Immature natural killer cell (primary cell): ENCODE measurements around the gene PDK2. TPM values are rescaled to one million over a fixed set of nuclear protein-coding genes. Genes with fewer than 3 reads are reported as not detected.

Source experiments
- DNase-seq, 3 donors: peaks; one replicate each; pipeline ENCODE4 v3.0.0; 2022; ENCODE audit warnings: mixed read lengths in 1 of 3
- H3K27ac Mint-ChIP-seq, 6 donors: one replicate each; pipeline ENCODE4 v1.8.0; 2020; ENCODE audit warnings: mixed read lengths in 6 of 6, mild to moderate bottlenecking in 5 of 6, inconsistent platforms in 4 of 6, moderate library complexity in 3 of 6
- H3K27me3 Mint-ChIP-seq, 3 donors: one replicate each; pipeline ENCODE4 v1.8.0; 2020 to 2021; ENCODE audit warnings: low read depth in 3 of 3, mild to moderate bottlenecking in 3 of 3, mixed read lengths in 3 of 3, moderate library complexity in 3 of 3, inconsistent platforms in 1 of 3
- H3K36me3 Mint-ChIP-seq, 3 donors: one replicate each; pipeline ENCODE4 v1.8.0; 2020; ENCODE audit warnings: mixed read lengths in 3 of 3, inconsistent platforms in 2 of 3, mild to moderate bottlenecking in 2 of 3
- H3K4me1 Mint-ChIP-seq, 2 donors: one replicate each; pipeline ENCODE4 v1.8.0; 2020; ENCODE audit warnings: inconsistent platforms in 2 of 2, mild to moderate bottlenecking in 2 of 2, mixed read lengths in 2 of 2, moderate library complexity in 1 of 2
- H3K4me3 Mint-ChIP-seq, 5 donors: one replicate each; pipeline ENCODE4 v1.8.0; 2020; ENCODE audit warnings: mild to moderate bottlenecking in 5 of 5, mixed read lengths in 5 of 5, inconsistent platforms in 3 of 5, moderate library complexity in 3 of 5
- H3K9me3 Mint-ChIP-seq, 6 donors: one replicate each; pipeline ENCODE4 v1.8.0; 2020; ENCODE audit warnings: mild to moderate bottlenecking in 6 of 6, mixed read lengths in 6 of 6, inconsistent platforms in 4 of 6, moderate library complexity in 3 of 6
- polyA plus RNA-seq, 3 donors: library from polyadenylated mRNA; unstranded; fragments of 300-500 nt; fragmentation: Illumina TruSeq; gene quantifications; one replicate each; pipeline ENCODE4 v1.2.3, GENCODE V29; 2021

PDK2 gene
- polyA plus RNA-seq, 3 donors from 2014 or later: 36.5 to 54.5 (median 43.8) TPM

DNA sequence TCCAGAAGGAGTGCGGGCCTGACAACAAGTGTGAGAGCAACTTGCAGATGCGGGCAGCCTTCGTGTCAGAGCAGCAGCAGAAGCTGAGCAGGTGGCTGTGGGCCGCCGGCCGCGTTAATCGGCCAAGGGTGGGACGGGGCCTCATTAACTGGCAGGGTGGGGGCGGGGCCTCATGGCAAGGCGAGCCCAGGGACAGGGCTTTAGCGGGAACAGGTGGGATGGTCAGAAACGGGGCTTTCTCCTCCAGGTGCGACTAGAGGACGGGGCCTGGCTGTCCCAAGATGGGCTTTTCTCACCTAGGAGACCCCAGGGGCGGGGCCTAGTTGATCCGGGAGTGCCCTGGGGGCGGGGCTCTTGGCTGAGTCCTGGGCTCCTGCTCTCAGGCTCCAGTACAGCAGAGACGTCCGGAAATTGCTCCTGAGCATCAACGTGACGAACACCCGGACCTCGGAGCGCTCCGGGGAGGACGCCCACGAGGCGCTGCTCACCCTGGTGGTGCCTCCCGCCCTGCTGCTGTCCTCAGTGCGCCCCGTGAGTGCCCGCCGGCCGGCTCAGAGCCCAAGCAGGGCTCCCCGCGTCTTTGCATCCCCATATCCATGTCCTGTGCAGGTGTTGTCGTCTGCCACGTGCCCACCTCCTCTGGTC, 18.4 kb upstream of the PDK2 start:
- no peaks in the 10 kb centered on the region for H3K9me3 Mint-ChIP-seq
- H3K27ac Mint-ChIP-seq: no peak overlapping the region
- no peaks in the 10 kb centered on the region for H3K36me3 Mint-ChIP-seq
- DNase-seq: no peak
- H3K27me3 Mint-ChIP-seq: peaks cover 2 to 7% (median 4%) of the 10 kb centered on the region in 3 donors
- no peak overlapping the region for H3K4me3 Mint-ChIP-seq
- H3K4me1 Mint-ChIP-seq: no peaks in the 10 kb centered on the region

DNA sequence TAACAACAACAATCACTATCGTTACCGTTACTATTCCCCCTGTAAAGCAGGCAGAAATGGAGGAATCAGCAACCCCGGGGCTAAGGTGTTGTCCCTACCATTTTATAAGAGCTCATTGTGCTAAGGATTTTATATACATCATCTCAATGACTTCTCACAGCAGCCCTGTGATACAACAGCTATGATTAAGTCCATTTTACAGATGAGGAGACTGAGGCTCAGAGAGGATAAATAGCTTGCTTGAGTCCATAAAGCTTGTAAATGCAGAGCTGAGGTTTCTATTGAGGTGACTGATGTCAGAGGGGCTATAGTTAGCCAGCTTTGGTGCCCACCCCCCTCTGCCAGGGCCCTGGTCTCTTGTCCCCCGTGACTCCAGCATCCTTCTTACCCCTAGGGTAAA, 16.7 kb upstream of the PDK2 start:
- H3K4me1 Mint-ChIP-seq: no peaks in the 10 kb centered on the region
- peaks cover 2 to 8% (median 3%) of the 10 kb centered on the region in 3 donors for H3K27me3 Mint-ChIP-seq
- no peak overlapping the region for H3K4me3 Mint-ChIP-seq
- no peaks in the 10 kb centered on the region for H3K36me3 Mint-ChIP-seq
- DNase-seq: no peak
- no peaks in the 10 kb centered on the region for H3K9me3 Mint-ChIP-seq
- H3K27ac Mint-ChIP-seq: no peak overlapping the region

- no peak overlapping the region for H3K4me3 Mint-ChIP-seq
- H3K27me3 Mint-ChIP-seq: peaks cover 2 to 8% (median 3%) of the 10 kb centered on the region in 3 donors
- no peaks in the 10 kb centered on the region for H3K36me3 Mint-ChIP-seq
- DNase-seq: no peak
- no peaks in the 10 kb centered on the region for H3K4me1 Mint-ChIP-seq
- no peak overlapping the region for H3K27ac Mint-ChIP-seq
- no peaks in the 10 kb centered on the region for H3K9me3 Mint-ChIP-seq
These were observed 15.6 kb upstream of the PDK2 start for GRCh38 chr17:50079334-50080095.

GRCh38 chr17:50080096-50080480, 15.1 kb upstream of the PDK2 start:
- H3K36me3 Mint-ChIP-seq: no peaks in the 10 kb centered on the region
- no peak overlapping the region for H3K4me3 Mint-ChIP-seq
- no peaks in the 10 kb centered on the region for H3K9me3 Mint-ChIP-seq
- DNase-seq: no peak
- H3K4me1 Mint-ChIP-seq: no peaks in the 10 kb centered on the region
- peak overlapping the region in 1 of 6 donors; percentile 63 for H3K27ac Mint-ChIP-seq
- peaks cover 1 to 8% (median 2%) of the 10 kb centered on the region in 3 donors for H3K27me3 Mint-ChIP-seq

DNA sequence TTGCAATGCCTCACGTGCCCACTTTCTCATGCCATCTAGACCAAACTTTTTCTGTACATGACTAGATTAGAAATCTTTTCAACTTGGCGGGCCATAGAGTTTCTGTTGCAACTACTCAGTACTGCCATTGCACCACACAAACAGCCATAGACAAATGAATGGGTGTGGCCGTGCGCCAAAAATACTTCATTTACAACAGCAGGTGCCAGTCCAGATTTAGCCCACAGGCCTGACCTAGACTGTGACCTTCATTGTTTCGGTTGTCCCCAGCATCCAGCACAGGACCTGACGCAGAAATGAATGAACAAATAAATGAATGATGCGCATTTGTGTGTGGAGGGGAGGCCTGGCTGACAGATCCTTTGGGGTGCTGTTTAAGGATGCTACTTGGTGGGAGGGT, 14.3 kb upstream of the PDK2 start:
- Mint-ChIP-seq H3K4me1 (no peaks in the 10 kb centered on the region), H3K36me3 (no peaks in the 10 kb centered on the region), H3K9me3 (no peaks in the 10 kb centered on the region), H3K27me3 (peaks cover 1 to 8% (median 2%) of the 10 kb centered on the region in 3 donors), H3K4me3 (no peak overlapping the region), H3K27ac (peak overlapping the region in 1 of 6 donors; percentile 63)
- DNase-seq: no peak

- no peaks in the 10 kb centered on the region for H3K36me3 Mint-ChIP-seq
- H3K4me1 Mint-ChIP-seq: no peaks in the 10 kb centered on the region
- H3K27ac Mint-ChIP-seq: no peak overlapping the region
- H3K4me3 Mint-ChIP-seq: no peak overlapping the region
- no peaks in the 10 kb centered on the region for H3K9me3 Mint-ChIP-seq
- DNase-seq: no peak
- peaks cover 1 to 8% (median 2%) of the 10 kb centered on the region in 3 donors for H3K27me3 Mint-ChIP-seq
These were observed 13.4 kb upstream of the PDK2 start for GRCh38 chr17:50081757-50082156.

DNA sequence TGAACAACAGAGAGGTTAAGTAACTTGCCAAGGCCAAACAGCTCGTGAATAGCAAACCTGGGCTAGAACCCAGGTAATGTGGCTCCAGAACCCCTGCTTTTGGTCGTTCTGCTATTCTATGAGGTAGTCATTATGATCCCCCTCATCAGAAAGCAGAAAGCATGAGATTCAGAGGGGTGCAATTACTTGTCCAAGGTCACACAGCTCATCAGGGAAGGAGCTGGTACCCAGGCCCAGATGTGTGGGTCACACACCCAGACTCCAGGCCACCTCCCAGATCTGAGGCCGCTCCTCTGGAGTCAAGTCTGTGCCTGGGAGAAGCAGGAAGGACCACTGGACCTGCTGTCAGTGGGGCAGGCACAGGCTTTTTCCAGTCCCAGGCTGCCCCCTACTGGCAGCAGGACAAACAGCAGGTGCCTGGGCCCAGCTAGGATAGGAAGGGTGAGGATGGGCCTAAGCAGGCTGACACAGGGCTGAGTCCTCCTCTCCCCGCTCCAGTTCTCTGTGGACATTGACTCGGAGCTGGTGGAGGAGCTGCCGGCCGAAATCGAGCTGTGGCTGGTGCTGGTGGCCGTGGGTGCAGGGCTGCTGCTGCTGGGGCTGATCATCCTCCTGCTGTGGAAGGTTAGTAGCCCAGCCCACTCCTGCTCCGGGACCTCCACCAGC, 7.8 kb upstream of the PDK2 start:
- Mint-ChIP-seq H3K4me1 (no peaks in the 10 kb centered on the region), H3K27me3 (peaks cover under 1 to 2% (median 2%) of the 10 kb centered on the region in 3 donors), H3K36me3 (no peaks in the 10 kb centered on the region), H3K27ac (no peak overlapping the region), H3K9me3 (no peaks in the 10 kb centered on the region), H3K4me3 (no peak overlapping the region)
- peak; percentile 63 to 71 (median 66) for DNase-seq

GRCh38 chr17:50087912-50088405, 7.2 kb upstream of the PDK2 start:
- H3K9me3 Mint-ChIP-seq: no peaks in the 10 kb centered on the region
- DNase-seq: no peak
- H3K4me1 Mint-ChIP-seq: no peaks in the 10 kb centered on the region
- H3K36me3 Mint-ChIP-seq: no peaks in the 10 kb centered on the region
- H3K27ac Mint-ChIP-seq: no peak overlapping the region
- peaks cover 0 to 2% (median 2%) of the 10 kb centered on the region in 3 donors for H3K27me3 Mint-ChIP-seq
- H3K4me3 Mint-ChIP-seq: no peak overlapping the region

DNA sequence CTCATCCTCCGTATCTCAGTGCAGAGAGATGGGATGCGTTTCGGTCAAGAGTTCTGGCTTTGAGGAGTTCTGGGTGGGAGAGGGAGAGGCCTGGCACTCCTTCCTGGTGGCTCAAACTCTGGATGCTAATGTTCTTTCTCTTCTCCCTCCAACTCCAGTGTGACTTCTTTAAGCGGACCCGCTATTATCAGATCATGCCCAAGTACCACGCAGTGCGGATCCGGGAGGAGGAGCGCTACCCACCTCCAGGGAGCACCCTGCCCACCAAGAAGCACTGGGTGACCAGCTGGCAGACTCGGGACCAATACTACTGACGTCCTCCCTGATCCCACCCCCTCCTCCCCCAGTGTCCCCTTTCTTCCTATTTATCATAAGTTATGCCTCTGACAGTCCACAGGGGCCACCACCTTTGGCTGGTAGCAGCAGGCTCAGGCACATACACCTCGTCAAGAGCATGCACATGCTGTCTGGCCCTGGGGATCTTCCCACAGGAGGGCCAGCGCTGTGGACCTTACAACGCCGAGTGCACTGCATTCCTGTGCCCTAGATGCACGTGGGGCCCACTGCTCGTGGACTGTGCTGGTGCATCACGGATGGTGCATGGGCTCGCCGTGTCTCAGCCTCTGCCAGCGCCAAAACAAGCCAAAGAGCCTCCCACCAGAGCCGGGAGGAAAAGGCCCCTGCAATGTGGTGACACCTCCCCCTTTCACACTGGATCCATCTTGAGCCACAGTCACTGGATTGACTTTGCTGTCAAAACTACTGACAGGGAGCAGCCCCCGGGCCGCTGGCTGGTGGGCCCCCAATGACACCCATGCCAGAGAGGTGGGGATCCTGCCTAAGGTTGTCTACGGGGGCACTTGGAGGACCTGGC, 6.0 kb upstream of the PDK2 start:
- DNase-seq: no peak
- no peaks in the 10 kb centered on the region for H3K36me3 Mint-ChIP-seq
- H3K9me3 Mint-ChIP-seq: no peaks in the 10 kb centered on the region
- no peak overlapping the region for H3K4me3 Mint-ChIP-seq
- peaks cover 0 to 12% of the 10 kb centered on the region in 2 donors for H3K4me1 Mint-ChIP-seq
- peaks cover 0 to 4% (median 2%) of the 10 kb centered on the region in 3 donors for H3K27me3 Mint-ChIP-seq
- no peak overlapping the region for H3K27ac Mint-ChIP-seq

DNA sequence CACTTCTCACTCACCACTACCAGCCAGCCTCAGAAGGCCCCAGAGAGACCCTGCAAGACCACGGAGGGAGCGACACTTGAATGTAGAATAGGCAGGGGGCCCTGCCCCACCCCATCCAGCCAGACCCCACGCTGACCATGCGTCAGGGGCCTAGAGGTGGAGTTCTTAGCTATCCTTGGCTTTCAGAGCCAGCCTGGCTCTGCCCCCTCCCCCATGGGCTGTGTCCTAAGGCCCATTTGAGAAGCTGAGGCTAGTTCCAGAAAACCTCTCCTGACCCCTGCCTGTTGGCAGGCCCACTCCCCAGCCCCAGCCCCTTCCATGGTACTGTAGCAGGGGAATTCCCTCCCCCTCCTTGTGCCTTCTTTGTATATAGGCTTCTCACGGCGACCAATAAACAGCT, 5.1 kb upstream of the PDK2 start:
- no peak for DNase-seq
- Mint-ChIP-seq H3K27ac (no peak overlapping the region), H3K36me3 (no peaks in the 10 kb centered on the region), H3K4me3 (no peak overlapping the region), H3K9me3 (no peaks in the 10 kb centered on the region), H3K4me1 (peaks cover 6 to 19% of the 10 kb centered on the region in 2 donors), H3K27me3 (peaks cover 6 to 13% (median 7%) of the 10 kb centered on the region in 3 donors)

GRCh38 chr17:50090971-50091917, 3.9 kb upstream of the PDK2 start:
- Mint-ChIP-seq H3K9me3 (no peaks in the 10 kb centered on the region), H3K27ac (no peak overlapping the region), H3K4me3 (no peak overlapping the region), H3K27me3 (peaks cover 6 to 13% (median 11%) of the 10 kb centered on the region in 3 donors), H3K4me1 (peaks cover 15 to 31% of the 10 kb centered on the region in 2 donors), H3K36me3 (no peaks in the 10 kb centered on the region)
- DNase-seq: no peak

DNA sequence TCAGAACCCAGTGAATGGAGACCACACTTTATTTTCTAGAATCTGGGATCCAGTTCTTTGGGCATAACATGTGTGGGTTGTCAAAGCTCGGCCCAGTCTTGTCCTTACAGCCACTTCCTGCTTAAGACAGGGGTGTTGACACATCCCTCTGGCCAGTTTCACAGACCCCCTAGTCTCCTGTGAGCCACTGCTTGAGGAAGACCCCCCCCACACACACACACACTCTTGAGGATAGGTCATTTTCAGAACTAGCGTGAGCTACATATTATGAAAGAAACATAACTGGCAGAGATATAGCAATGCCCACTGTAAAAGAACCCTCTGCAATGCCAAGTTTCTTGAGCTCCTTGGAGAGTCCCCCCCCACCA, 3.2 kb upstream of the PDK2 start:
- Mint-ChIP-seq H3K4me3 (no peak overlapping the region), H3K36me3 (no peaks in the 10 kb centered on the region), H3K27me3 (peaks cover 6 to 13% (median 11%) of the 10 kb centered on the region in 3 donors), H3K9me3 (no peaks in the 10 kb centered on the region), H3K4me1 (peaks cover 21 to 34% of the 10 kb centered on the region in 2 donors), H3K27ac (no peak overlapping the region)
- DNase-seq: no peak
